PC-9 (cell line): ENCODE measurements around the gene CRELD1.

ENCODE experiments used
- EZH2 ChIP-seq: fragments of 200-600 bp; sonication (generic); IDR thresholded peaks from 2 replicates; pipeline ENCODE4 v1.8.0; 2017; ENCODE audit warnings: antibody characterized with exemption, low read depth
- TF ChIP-seq, protein P1 (sequence below): fragments of 200-600 bp; sonication (generic); conservative IDR thresholded peaks from 2 replicates; pipeline ENCODE4 v1.6.1; 2017; ENCODE audit warnings: mixed run types, antibody characterized with exemption, mild to moderate bottlenecking, moderate library complexity

DNA sequence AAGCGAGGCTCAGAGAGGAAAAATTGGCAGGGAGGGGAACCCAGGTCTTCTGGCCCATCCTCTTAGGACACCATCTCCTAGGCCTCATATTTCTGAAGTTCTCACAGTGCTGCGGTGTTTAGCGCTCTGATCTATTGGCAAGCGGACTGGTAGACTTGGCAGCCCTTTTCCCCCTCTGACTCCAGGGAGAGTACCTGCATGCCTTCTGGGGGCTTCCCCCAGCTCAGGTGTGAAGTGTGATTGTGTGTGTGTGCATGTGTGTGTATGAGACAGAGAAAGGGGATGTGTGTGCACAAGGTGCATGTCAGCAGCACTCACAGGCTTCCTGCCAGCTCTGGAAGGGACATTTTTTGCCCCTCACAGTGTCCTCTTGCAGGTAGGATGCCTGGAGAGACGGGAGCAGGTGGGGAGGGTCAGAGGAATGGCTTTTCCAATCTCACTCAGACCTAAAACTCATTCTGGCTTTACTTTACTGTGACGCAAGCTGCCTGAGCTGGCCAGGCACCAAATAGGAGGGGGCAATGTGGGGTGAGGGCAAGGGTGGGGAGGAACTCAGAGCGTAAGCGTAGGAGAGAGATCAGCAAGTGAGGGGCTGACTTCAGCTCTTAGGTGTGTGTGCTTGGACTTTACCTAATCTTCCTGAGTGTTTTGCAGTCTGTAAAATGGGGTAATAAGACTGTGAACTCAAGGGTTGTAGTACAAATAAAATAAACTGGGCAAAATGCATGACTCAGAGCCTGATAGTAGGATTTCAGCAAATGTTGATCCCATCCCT, 35.0 kb upstream of the CRELD1 start:
- TF ChIP-seq, protein P1, sequence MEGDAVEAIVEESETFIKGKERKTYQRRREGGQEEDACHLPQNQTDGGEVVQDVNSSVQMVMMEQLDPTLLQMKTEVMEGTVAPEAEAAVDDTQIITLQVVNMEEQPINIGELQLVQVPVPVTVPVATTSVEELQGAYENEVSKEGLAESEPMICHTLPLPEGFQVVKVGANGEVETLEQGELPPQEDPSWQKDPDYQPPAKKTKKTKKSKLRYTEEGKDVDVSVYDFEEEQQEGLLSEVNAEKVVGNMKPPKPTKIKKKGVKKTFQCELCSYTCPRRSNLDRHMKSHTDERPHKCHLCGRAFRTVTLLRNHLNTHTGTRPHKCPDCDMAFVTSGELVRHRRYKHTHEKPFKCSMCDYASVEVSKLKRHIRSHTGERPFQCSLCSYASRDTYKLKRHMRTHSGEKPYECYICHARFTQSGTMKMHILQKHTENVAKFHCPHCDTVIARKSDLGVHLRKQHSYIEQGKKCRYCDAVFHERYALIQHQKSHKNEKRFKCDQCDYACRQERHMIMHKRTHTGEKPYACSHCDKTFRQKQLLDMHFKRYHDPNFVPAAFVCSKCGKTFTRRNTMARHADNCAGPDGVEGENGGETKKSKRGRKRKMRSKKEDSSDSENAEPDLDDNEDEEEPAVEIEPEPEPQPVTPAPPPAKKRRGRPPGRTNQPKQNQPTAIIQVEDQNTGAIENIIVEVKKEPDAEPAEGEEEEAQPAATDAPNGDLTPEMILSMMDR: no peak
- no peak for TF ChIP-seq EZH2
